ENCODE measurements around the gene TRIM31.
"Not testable (repeated sequence)": the region's sequence is repeated elsewhere in the genome, so short reads cannot be mapped to it uniquely, and the experiment has no call there.

- not testable (repeated sequence) for TF ChIP-seq POLR2A (IDR thresholded peaks at IDR 0.05; ENCODE audit: low read length); EP300 (IDR thresholded peaks at IDR 0.05); CTCF (IDR thresholded peaks at IDR 0.05); RAD21 (conservative IDR thresholded peaks at IDR 0.05 in 1 of 2, IDR thresholded peaks at IDR 0.05 in 1 of 2); CHD2 (IDR thresholded peaks at IDR 0.05; ENCODE audit: low read length, partially characterized antibody); BCL3 (IDR thresholded peaks at IDR 0.05); NPAS2 (CRISPR knock-in tag; IDR thresholded peaks at IDR 0.05; ENCODE audit: borderline replicate concordance)
These were observed 5.8 kb upstream of the TRIM31 start for GRCh38 chr6:30118691-30119090.
